Measurements from ENCODE around the gene CORO7.

GRCh38 chr16:4409081-4409932 is 7.1 kb downstream of the CORO7 start:
- no peak for TF ChIP-seq CTCF (IDR thresholded peaks at IDR 0.05)
- TF ChIP-seq EP300 (IDR thresholded peaks at IDR 0.05), result no peak
- TF ChIP-seq POLR2A (IDR thresholded peaks at IDR 0.05), result no peak

Measured in ovary (tissue), 3 donors.